Activated T-helper 1 cell treated with anti-CD3 and anti-CD28 coated beads, Interleukin-12 subunit alpha, Interleukin-12 subunit beta, Interleukin-2, Interleukin-4 antibody, amounts not matched to agents 30 ng/mL and 10 ng/mL and 1 ng/mL, durations not matched to agents 14 hours and 24 hours and 36 hours (primary cell): ENCODE data around the gene TAF3. TPM values are rescaled to one million over a fixed set of nuclear protein-coding genes. Genes with fewer than 3 reads are reported as not detected.

Experiments
- DNase-seq: peaks from one replicate; pipeline ENCODE4 v3.0.0; 2021; ENCODE audit warnings: low spot score
- H3K27ac Mint-ChIP-seq: one replicate; pipeline ENCODE4 v1.8.0; 2021; ENCODE audit warnings: mild to moderate bottlenecking, mixed read lengths
- H3K27me3 Mint-ChIP-seq: one replicate; pipeline ENCODE4 v1.8.0; 2022; ENCODE audit warnings: mild to moderate bottlenecking, moderate library complexity, mixed read lengths; ENCODE audit not compliant: insufficient read depth
- H3K36me3 Mint-ChIP-seq: one replicate; pipeline ENCODE4 v1.8.0; 2021; ENCODE audit warnings: low read depth, mixed read lengths
- H3K4me1 Mint-ChIP-seq: one replicate; pipeline ENCODE4 v1.8.0; 2021; ENCODE audit warnings: low read depth, mixed read lengths
- H3K4me3 Mint-ChIP-seq: one replicate; pipeline ENCODE4 v1.8.0; 2021; ENCODE audit warnings: mild to moderate bottlenecking, moderate library complexity, mixed read lengths
- H3K9me3 Mint-ChIP-seq: one replicate; pipeline ENCODE4 v1.8.0; 2021; ENCODE audit warnings: mixed read lengths
- intact Hi-C: fragments of 100-400 bp; cut with micrococcal nuclease; formaldehyde crosslinking; loops from one replicate; pipeline ENCODE4 v1.15.1; 2024
- total RNA-seq: library from RNA; stranded (reverse); gene quantifications from 2 replicates; pipeline ENCODE4 v1.2.3, GENCODE V29; 2022

Gene TAF3
- total RNA-seq, 1 donor from 2014 or later, result 15.1 TPM

GRCh38 chr10:8061274-8062211 lies 243.2 kb downstream of the TAF3 start:
- peaks cover 85% of the 10 kb centered on the region for H3K4me1 Mint-ChIP-seq
- intact Hi-C loops, result loop anchor here (5.0 to 10.0 kb wide), 2 partner anchors 1031 to 1137 kb away; no protein-coding TSS in a partner anchor

GRCh38 chr10:8063128-8063908 lies 245.0 kb downstream of the TAF3 start:
- Mint-ChIP-seq H3K4me1 (peaks cover 91% of the 10 kb centered on the region), H3K9me3 (no peaks in the 10 kb centered on the region), H3K36me3 (peaks cover 77% of the 10 kb centered on the region), H3K27me3 (peaks cover 2% of the 10 kb centered on the region), H3K4me3 (peak overlapping the region; percentile 98), H3K27ac (peak overlapping the region; percentile 96)
- intact Hi-C loops, result loop anchor here (5.0 to 10.0 kb wide), 2 partner anchors 1029 to 1139 kb away; no protein-coding TSS in a partner anchor
- no peak for DNase-seq

More at GRCh38 chr10:8061274-8062211, 243.2 kb downstream of the TAF3 start:
- peak overlapping the region; percentile 96 for H3K27ac Mint-ChIP-seq
- H3K36me3 Mint-ChIP-seq, result peaks cover 75% of the 10 kb centered on the region
- H3K27me3 Mint-ChIP-seq, result peaks cover 2% of the 10 kb centered on the region
- no peaks in the 10 kb centered on the region for H3K9me3 Mint-ChIP-seq
- DNase-seq, result peak; percentile 44
- H3K4me3 Mint-ChIP-seq, result peak overlapping the region; percentile 98

GRCh38 chr10:8063935-8064334 lies 245.6 kb downstream of the TAF3 start:
- no peak for DNase-seq
- Mint-ChIP-seq H3K27me3 (peaks cover 2% of the 10 kb centered on the region), H3K9me3 (no peaks in the 10 kb centered on the region), H3K27ac (peak overlapping the region; percentile 55), H3K4me3 (peak overlapping the region; percentile 98), H3K36me3 (peaks cover 77% of the 10 kb centered on the region), H3K4me1 (peaks cover 92% of the 10 kb centered on the region)
- intact Hi-C loops, result loop anchor here (5.0 to 10.0 kb wide), 2 partner anchors 1028 to 1139 kb away; no protein-coding TSS in a partner anchor

- Mint-ChIP-seq H3K4me1 (peaks cover 92% of the 10 kb centered on the region), H3K27me3 (peaks cover 2% of the 10 kb centered on the region), H3K9me3 (no peaks in the 10 kb centered on the region), H3K27ac (peak overlapping the region; percentile 55), H3K4me3 (peak overlapping the region; percentile 70), H3K36me3 (peaks cover 77% of the 10 kb centered on the region)
- DNase-seq, result no peak
- intact Hi-C loops, result loop anchor here (5.0 to 10.0 kb wide), 2 partner anchors 1028 to 1140 kb away; no protein-coding TSS in a partner anchor
Measured at GRCh38 chr10:8064436-8064835, 246.1 kb downstream of the TAF3 start.

- Mint-ChIP-seq H3K4me3 (peak overlapping the region; percentile 77), H3K4me1 (peaks cover 92% of the 10 kb centered on the region), H3K27me3 (peaks cover 2% of the 10 kb centered on the region), H3K36me3 (peaks cover 77% of the 10 kb centered on the region), H3K27ac (peak overlapping the region; percentile 88), H3K9me3 (no peaks in the 10 kb centered on the region)
- no peak for DNase-seq
- intact Hi-C loops, result loop anchor here (1.0 to 10.0 kb wide), 11 partner anchors 8 to 1141 kb away; no protein-coding TSS in a partner anchor
Measured at GRCh38 chr10:8065651-8066050, 247.3 kb downstream of the TAF3 start.

- intact Hi-C loops, result loop anchor here (1.0 to 10.0 kb wide), 10 partner anchors 9 to 1141 kb away; no protein-coding TSS in a partner anchor
- Mint-ChIP-seq H3K4me3 (peak overlapping the region; percentile 77), H3K9me3 (no peaks in the 10 kb centered on the region), H3K27ac (peak overlapping the region; percentile 88), H3K4me1 (peaks cover 92% of the 10 kb centered on the region), H3K27me3 (peaks cover 2% of the 10 kb centered on the region), H3K36me3 (peaks cover 78% of the 10 kb centered on the region)
- no peak for DNase-seq
Measured at GRCh38 chr10:8066124-8066523, 247.8 kb downstream of the TAF3 start.

Other genes starting within 250 kb of the TAF3 start
- gene ITIH5, start 151.5 kb upstream of the TAF3 start, total RNA-seq, result not detected in 2 replicates
- gene ITIH2, start 115.2 kb upstream of the TAF3 start, total RNA-seq, result not detected in 2 replicates
- 11.0 and 12.3 TPM in 2 replicates for gene KIN, start 30.5 kb upstream of the TAF3 start, total RNA-seq
- 316 and 329 TPM in 2 replicates for gene ATP5F1C, start 30.3 kb upstream of the TAF3 start, total RNA-seq
- gene GATA3, start 236.2 kb downstream of the TAF3 start, total RNA-seq, result 79.5 TPM in 2 replicates